CD4-positive, alpha-beta T cell treated with Interleukin-4 for 1 hour (primary cell): ENCODE measurements around the gene EVI5.
A peak's percentile ranks its signal among the peaks of the same experiment; 100 is the strongest.

ENCODE experiments used
- DNase-seq, 2 donors: peaks; one replicate each; pipeline ENCODE4 v3.0.0-alpha.2; 2020 to 2022

EVI5 gene

GRCh38 chr1:92481971-92482664, 302.8 kb downstream of the EVI5 start:
- no peak for DNase-seq

DNA sequence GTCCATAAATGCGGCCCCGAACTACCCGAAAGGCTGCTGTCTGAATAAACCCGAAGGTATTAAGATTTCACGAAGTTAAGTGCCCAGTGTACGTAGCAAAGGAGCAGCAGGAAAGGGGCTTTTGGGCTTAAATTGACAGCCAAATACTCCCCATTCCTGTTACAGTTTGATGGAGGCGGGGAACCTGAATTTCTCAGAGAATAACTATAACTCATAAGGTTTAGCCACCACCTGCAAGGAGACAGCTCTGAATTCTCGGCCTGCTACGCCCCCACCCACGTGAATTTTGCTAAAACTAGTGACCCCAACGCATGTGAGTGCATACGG, 303.3 kb downstream of the EVI5 start:
- DNase-seq: no peak

GRCh38 chr1:92480813-92481598, 303.9 kb downstream of the EVI5 start:
- no peak for DNase-seq

- no peak for DNase-seq
These were observed 304.6 kb downstream of the EVI5 start for GRCh38 chr1:92480200-92480812.

- no peak for DNase-seq
These were observed 305.3 kb downstream of the EVI5 start for GRCh38 chr1:92479587-92479986.

DNA sequence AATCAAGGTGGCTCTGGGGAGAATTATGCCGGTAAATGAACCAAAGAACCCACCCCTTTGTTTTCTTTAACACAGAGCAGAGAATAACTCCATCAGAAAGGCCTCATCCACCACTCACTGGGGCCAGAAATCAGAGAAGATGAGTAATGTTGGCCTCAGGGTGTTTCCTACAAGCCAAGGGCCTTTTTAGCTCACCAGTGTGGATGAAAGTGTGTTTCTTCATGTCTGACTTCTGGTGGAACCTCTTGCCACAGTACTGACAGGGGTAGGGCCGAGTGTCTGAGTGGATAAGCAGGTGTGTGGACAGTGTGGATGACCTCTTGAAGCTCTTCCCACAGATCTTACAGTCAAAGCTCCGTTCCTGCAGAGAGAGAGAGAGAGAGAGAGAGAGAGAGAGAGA, 306.5 kb downstream of the EVI5 start:
- no peak for DNase-seq

DNA sequence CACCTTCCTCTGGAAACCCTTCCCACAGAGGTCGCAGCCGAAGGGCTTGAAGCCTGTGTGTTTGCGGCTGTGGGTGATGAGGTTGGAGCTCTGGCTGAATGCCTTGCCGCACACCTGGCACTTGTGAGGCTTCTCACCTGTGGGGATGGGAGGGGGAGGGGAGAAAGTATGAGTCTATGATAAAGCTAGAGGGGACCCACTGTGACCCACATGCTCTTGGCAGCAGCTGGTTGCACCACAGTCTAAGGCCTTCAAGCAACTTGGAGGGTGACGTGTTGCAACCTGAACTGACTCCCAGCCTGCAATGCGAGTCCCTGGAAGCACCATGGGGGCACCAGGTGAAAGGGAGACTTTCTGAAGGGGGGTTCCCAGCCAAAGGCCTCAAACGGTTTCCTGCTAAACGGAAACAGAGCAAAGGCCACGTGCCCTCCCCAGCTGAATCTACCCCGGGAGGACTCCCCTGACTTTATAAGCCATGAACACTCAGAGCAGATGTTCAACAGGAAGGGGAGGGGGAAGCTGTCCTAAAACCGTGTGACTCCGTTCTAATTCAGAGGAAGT, 308.8 kb downstream of the EVI5 start:
- DNase-seq: peak; percentile 80 to 84

GRCh38 chr1:92475029-92475428, 309.9 kb downstream of the EVI5 start:
- DNase-seq: no peak

DNA sequence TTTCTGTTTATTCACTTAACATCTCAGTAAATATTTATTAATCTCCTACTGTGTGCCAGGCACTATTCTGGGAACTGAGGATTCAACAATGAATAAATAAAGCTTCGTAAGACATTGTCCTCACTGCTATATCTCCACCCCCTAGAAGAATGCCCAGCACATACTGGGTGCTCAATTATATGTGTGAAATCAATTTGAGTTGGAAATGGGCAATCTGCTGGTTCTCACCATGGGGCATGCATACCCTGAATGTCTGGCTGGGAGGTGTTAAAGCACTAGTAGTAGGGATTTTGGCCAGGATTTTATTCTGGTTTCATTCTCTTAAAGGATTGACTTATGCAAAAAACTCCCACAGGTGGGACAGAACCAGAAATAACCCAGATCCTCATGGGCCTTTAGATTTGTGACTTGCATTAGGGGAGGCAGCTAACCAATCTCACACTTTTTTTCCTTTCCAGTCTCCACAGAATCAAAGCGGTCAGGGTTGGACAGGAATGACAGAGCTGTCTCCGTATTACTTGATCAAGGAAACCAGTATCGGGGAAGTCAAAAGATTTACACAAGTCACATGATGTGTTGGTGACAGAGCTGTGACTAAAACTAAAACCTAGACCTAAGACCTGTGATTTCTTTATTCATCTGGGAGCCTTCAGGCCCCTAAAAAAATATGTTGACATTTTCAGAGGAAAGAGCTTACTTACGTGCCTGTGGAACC, 311.0 kb downstream of the EVI5 start:
- DNase-seq: peak in 1 of 2 donors; percentile 38

- DNase-seq: no peak
These were observed 314.7 kb downstream of the EVI5 start for GRCh38 chr1:92470216-92470615.

DNA sequence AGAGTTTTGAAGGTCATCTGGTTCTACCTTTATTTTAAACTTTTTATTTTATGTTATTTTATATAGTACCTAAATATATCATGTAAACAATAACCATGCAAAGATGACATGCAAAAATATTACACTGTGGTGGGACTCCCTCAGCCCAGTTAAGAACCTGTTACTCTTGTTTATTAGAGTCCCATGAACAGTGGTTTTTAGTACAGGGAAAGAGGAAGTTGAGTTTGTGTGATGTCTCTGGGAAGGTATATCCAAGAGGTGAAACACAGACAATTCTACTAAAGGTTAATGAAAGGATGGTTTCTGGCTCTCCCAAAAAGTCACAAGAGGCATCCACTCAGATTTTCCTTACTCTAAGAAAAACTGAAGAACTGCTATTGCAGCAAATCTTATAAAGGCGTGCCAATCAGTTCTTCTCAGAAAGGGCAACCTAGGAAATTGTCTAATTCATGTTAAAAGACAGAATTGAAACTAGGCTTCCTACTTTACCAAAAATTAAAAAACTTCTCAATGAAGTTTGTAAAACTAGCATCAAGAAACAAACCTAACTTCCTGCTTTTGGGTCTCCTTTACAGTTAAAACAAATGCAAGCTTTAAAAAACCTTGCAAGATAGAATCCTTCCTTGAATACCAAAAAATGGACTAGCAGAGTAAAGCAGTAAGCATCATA, 318.1 kb downstream of the EVI5 start:
- no peak for DNase-seq

- no peak for DNase-seq
These were observed 319.7 kb downstream of the EVI5 start for GRCh38 chr1:92465256-92465647.

DNA sequence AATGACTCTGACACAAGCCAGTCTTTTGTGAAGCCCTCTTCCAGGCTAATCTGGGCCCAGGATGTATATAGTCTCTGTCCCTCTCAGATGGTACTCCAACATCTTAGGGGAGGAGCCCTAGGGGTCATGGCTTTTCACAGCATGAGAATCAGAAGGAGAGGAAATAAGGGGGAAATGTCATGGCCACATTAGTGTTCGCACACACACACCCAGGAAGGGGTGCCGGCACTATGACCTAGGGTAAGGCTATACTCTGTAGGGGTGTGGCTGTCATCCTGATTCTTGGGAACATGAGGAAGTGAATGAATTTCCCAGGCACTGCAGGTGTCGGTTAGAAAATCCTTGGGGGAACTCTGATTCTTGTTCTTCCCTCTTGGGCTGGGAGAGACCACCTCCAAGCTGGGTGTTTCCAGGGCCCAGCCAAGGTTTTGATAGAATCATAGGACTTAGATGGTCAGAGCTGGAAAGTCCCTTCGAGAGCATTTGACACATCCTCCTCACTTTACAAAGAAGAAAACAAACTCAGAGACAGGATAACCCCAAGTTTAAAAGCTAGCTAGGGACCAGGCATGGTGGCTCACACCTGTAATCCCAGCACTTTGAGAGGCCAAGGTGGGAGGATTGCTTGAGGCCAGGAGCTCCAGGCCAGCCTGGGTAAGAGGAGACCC, 320.2 kb downstream of the EVI5 start:
- DNase-seq: no peak

GRCh38 chr1:92461364-92462097, 323.4 kb downstream of the EVI5 start:
- peak in 1 of 2 donors; percentile 38 for DNase-seq

GRCh38 chr1:92459871-92460320, 325.0 kb downstream of the EVI5 start:
- no peak for DNase-seq
